Activated CD4-positive, alpha-beta T cell treated with anti-CD3 and anti-CD28 coated beads, Interleukin-2, amount 50 U/mL, for 24 hours (primary cell): ENCODE data around the gene TMEM258.

ENCODE experiments used
- DNase-seq, 2 donors: peaks; one replicate each; pipeline ENCODE4 v3.0.0-alpha.2; 2020; ENCODE audit warnings: low read depth in 1 of 2, low spot score in 1 of 2

Gene TMEM258

DNA sequence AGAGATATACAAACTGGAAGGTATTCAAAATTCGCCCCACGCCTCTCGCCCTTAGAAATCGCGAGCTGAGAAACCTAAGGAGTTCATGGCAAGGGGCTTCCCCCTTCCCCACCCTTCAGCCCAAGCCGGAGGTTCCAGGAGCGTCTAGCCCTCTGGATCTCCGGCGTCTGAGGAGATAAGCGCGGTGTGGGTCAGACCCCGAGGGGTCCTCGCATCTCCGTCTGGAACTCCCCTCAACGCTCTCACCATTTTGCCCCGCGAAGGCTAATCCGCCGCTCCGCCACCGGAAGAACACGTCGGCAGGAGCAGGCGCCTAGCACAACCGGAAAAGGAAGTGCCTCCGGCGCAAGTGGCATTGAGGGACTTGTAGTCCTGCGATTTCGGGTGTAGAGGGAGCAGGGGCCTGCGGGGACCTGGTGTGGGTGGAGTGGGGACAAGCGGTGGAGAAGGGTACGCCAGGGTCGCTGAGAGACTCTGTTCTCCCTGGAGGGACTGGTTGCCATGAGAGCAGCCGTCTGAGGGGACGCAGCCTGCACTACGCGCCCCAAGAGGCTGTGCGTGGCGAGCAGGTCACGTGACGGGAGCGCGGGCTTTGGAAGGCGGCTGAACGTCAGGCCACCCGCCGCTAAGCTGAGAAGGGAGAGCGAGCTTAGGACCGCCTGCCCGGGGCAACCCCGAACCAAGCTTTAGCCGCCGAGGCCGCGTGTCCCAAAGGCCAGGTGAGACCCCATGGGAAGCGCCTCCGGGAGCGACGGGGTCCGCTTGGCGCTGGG is at the start of gene TMEM258, which contains the start of gene FEN1:
Gene TMEM258 (minus strand): TSS at position 290 of the 773 bp plus-strand sequence. CDS start 41 bp downstream, at position 249.
Gene FEN1 (plus strand): TSS at position 602 of the 773 bp plus-strand sequence. CDS start 2,451 bp downstream, outside the sequence.
- DNase-seq: peak; percentile 77 to 82

DNA sequence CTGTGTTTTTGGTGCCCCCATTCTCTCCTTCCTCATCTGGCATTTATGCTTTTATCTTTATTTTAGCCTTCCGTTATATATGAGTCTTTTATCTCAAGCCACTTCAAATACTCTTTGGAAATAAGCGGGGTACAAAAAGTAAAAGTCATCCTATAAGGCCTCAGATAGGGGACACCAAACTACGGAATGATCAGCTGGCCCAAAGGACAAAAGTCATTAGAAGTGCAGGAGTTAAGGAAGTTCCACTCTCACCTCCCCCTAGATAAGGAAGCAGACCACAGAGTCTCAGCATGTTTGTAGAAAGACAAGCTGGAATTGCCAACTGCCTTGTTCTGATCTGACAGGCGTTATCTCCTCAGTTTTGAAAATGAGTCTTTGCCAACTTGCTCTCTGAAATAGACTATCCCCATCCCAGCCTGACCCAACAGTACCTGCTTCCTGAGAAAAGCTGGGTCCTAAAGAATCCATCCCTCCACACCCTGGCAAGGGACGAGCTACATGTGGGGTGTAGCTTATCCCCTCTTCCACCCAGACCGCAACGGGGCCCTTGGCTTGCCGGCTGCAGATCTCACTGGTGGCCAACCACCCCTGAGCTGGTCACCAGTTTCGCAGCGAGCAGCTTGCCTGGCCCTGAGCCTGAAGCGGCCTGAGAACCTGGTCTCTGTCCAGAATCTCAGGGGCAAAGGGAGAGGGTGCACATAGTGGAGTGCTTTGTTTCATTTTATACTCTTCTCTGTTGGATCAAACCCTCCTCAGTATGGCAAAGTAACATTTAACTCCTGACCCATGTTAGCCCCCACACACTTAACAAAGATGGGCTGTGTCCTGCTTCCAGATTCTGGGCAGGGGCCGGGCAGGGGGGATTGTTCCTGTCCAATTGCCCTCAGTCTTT is 49.5 kb upstream of the TMEM258 start:
- DNase-seq: no peak

DNA sequence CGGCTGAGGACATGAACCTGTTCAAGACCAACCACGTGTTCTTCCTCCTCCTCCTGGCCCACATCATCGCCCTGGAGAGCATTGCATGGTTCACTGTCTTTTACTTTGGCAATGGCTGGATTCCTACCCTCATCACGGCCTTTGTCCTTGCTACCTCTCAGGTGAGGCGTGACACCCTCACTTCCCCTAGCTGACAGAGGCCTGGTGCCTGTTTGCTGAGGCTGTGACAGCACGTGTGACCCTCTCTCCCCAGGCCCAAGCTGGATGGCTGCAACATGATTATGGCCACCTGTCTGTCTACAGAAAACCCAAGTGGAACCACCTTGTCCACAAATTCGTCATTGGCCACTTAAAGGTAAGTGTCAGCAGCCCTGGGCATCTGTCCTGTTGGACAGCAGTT is 48.0 kb upstream of the TMEM258 start:
- no peak for DNase-seq

DNA sequence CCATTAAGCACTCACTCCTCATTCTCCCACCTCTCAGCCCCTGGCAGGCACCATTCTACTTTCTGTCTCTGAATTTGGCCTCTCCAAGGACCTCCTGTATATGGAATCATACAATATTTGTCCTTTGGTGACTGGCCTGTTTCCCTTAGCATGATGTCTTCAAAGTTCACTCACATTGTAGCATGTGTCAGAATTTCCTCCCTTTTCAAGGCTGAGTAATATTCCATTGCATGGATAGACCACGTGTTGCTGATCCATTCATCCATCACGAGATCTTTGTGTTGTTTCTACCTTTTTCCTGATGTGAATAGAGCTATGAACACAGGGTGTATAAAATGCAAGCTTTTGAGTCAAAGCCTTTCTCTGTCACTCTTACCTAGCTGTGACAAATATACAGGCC is 47.3 kb upstream of the TMEM258 start:
- DNase-seq: no peak

DNA sequence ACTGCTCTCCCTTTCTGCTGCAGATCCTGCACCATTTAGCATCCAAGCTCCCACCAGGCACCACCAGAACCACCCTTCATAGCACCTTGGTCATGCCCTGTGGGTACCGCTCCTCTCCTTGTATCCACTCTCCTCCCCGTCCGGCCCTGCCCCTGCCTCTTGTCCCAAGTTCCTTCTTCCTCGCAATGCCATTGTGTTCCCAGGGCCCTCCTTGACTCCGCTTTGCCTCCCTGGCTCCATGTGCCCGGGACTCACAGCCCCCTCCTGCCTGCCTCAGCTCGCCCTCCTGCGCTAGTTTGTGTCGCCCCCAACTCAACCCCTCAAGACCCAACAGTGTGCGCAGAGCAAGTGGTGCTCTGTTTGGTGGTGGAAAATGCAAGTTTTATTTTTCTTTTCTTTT is 46.5 kb upstream of the TMEM258 start:
- no peak for DNase-seq

DNA sequence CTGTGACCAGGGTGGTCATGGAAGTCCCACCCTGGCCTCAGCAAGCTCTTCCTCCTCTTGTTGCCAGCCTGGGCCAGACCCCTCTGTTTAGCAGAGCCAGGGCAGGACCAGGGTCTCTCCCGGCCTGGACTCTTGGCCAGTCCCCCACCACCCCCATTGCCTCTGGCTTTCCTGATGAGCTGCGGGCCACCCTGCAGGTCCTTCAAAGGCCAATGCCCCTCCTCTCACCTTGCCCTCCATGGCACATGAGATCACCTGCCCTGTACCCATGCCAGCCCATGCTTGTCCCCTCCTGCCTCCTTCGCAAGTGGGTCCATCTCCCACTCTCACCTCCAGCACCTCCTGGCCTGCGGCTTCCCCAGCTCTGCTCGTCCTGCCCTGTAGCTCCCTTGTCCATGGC is 46.1 kb upstream of the TMEM258 start:
- no peak for DNase-seq

DNA sequence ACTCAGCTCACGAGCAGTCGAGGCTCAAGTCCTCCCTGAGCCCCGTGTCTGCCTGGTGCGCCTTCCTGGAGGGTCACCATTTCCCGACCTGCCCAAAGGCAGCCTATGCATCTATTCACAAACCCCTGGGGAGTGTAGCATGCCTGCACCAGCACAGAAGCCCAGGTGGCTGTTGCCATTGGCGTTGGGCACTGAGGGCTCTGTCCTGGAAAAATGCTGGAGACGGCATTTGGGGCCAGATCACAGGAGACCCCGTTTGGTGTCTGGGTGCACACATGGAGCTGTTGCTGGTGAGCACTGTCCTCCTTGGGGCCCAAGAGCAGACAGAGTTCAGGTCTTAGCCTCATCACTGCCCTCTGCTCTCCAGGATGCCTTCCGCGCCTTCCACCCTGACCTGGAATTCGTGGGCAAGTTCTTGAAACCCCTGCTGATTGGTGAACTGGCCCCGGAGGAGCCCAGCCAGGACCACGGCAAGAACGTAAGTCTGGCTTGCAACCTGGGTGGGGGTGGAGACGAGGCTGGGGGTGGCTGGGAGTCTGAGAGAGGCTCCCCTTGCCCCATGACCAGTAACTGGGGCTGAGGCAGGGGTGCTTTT is 45.1 kb upstream of the TMEM258 start:
- DNase-seq: no peak

DNA sequence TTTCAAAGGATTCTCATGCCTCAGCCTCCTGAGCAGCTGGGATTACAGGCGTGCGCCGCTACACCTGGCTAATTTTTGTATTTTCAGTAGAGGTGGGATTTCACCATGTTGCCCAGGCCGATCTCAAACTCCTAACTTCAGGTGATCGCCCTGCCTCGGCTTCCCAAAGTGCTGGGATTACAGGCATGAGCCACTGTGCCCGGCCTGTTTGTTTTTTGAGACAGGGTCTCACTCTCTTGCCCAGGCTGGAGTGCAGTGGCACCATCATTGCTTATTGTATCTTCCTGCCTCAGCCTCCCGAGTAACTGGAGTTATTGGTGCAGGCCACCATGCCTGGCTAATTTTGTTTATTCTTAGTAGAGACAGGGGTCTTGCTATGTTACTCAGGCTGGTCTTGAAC is 43.8 kb upstream of the TMEM258 start:
- no peak for DNase-seq

DNA sequence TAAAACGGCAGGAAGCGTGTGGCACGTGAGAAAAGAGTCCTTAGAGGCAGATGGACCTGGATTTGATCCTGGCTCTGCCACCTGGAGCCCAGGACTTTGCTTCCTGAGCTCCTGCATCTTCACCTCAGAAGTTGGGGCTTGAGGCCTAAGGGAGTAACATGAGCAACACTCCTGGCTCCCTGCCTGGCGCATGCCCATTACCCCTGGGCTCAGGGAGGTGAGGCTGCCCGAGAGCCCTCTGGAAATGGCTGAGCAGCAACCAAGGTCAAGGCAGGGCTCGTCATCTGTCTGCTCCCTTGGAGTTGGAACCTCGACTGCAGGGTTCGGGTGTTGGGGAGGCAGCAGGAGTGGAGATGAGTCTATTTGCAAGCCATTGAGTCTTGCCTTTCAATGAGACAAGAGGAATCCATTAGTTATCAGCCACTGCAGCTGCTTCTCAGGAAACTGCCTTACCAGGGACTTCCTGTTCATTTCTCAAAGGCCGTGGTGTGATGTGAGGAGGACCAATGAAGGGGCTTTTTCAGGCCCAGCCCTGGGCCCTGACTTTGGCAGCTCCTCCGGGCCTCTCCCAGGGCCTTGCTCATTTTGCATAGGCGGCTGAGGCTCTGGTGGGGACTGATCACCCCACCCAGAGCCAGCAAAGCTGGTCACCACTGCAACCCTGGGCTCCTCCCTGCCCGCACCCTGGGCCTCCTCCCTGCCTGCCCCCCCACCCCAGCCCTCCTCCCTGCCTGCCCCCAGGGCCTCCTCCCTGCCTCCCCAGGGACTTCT is 42.1 kb upstream of the TMEM258 start:
- DNase-seq: no peak

DNA sequence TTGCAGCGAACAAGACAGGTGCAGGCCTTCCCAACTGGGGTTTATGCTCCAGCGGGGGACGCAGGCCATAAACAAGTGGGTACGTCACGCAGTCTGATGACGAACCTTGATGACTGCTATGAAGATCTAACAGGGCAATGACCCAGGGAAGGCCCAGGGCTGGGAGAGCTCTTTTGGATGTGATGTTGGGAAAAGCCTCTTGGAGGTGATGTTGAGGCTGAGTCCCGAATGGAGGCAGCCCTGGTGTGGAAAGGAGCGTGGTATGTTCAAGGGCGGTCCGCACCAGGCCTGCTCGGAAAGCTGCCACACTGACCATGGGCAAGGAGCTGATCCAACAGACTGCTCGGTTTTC is 41.5 kb upstream of the TMEM258 start:
- DNase-seq: no peak

DNA sequence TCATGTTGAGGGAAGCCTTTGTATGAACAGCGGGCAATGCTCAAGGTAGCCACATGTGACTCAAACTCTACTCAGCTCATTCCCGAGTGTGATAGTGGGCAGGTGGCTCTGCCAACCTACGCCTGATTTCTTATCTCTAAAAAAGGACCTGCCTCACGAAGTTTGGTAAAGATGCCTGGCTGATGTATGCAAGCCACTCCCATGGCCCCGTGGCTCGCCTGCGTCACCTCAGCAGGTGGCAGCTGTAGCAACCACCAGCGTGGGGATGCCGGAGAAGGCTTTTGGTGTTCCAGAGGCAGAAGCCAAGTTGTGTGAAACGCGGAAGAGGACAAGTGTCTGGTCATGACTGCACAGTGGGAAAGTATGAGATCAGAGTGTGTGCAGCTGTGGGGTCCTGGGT is 41.1 kb upstream of the TMEM258 start:
- no peak for DNase-seq

DNA sequence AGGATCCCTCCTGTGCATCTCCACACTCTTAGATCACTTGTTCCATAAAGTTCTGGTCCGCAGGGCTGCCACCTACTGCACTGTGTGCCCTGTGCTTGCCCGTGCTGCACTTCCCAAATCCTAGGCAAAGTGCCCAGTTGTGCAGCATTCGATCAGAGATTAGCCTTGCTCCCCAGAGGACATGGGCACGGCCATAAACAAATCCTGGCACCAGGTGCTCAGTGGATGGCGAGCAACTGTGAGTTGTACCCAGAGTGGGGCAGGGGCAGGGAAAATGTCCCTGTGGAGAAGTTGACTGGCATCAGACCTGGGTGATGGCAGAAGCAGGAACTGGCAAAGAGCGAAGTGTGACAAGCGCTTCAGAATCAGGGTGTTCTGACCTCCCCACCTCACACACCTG is 40.4 kb upstream of the TMEM258 start:
- DNase-seq: no peak

DNA sequence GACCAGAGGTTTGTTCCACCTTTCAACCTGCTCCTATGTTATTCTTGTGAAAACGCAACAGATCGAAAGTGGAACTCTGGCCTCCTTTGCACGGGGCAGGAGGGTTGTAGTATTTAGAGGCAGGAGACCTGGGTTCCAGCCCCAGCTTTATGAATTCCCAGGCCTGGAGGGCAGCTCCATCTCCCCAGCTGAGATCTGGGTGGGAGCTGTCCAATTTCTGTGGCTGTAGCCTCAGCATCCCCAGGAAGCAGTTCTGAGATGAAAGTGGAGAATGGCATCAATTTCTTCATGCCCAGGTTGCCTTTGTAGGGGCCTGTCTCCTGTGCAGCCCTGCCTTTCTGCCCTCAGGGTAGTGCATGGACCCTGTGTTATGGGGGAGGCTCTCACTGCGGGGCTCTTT is 39.8 kb upstream of the TMEM258 start:
- no peak for DNase-seq

DNA sequence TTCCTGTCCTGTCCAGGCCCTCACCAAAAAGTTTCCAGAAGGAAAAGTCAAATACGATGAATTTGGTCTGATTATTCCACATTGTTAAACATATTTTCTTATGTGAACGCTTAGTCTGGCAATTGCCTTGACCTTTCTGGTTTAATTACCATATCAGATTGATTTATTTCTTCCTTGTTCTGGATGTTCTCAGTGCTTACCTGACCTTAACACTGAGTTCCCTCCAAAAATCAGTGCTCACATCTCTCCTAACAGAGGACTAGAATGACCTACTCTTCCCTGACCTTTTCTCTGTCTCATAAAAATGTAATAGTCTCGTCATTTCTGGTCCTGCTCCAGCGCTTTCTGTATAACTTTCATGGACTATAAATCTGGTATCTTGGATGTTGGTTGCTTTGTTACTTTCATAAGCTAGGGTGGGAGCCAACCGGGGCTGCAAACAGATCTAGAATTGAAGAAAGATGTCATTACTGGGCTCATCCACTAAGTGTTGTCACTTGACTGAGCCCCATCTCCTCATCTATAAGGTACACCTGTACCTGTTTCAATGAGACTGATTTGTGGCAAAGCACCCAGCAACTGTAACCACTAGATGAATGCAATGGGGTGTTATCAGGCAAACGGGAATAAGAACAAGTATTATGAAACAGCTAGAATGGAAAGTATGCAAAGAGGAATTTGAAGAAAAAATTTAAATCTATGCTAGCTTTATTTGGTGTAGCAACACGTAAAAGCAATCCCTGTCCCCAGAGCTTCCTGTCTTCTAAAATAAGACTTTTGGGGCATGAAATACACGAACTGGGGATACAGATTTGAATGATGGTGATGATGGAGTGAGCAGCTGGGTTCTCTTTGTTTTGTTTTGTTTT is 38.1 kb upstream of the TMEM258 start:
- DNase-seq: no peak

DNA sequence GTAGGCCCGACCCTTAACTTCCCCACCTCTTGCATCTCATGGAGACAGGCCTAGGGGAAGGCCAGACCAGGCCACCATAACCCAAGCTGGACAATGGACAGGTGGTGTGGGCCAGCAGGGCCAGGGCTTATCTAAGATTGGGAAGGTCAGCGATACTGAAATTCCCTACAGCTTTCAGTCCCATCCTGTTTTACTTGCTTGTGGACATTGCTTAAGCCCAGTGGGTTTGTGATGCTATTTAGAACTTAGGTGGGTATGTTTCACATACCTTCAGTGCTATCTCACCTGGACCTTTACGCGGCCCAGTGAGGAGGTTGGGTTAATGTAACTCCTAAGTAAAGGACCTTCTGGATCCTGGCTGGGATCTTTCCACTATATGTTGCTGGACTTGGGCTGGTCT is 37.4 kb upstream of the TMEM258 start:
- DNase-seq: no peak

DNA sequence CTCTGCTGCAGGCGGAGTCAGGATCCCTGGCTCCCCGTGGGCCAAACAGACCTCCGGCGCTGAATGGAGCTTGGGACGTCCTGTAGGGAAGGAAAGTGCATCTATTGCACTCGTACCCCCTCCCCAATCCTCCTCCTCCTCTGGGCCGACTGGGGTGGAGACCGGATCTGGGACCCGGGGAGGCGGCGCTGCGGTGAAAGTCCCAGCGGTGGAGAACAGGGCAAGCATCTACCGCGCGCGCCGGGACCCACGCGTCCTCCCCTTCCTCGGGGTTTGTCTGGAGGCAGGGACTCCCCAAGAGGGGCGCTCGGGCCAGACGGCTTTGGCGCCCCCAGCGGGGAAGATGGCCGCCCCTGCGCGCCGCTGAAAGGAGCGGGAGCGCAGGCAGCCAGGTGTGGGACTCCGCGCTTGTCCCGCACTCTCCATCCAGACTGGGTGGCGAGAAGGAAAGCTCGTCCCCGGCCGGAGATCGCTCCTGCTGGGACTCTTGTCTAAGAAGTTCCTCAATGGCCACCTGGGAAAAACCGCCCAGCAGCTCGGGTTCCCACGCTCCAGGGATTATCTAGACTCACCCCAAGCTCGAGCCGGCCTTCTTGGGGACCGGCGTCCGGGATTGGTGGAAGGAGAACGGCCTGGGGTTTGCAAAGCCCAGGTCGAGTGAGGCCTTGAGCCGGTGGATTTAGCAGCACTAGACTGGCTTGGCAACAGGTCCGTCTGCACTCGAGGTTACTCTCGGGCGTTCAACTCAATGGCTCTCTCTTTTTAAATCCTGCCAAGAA is 36.4 kb upstream of the TMEM258 start:
- DNase-seq: no peak

DNA sequence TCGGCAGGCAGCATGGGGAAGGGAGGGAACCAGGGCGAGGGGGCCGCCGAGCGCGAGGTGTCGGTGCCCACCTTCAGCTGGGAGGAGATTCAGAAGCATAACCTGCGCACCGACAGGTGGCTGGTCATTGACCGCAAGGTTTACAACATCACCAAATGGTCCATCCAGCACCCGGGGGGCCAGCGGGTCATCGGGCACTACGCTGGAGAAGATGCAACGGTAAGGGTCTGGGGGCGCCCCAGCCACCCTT is 35.9 kb upstream of the TMEM258 start:
- DNase-seq: no peak

DNA sequence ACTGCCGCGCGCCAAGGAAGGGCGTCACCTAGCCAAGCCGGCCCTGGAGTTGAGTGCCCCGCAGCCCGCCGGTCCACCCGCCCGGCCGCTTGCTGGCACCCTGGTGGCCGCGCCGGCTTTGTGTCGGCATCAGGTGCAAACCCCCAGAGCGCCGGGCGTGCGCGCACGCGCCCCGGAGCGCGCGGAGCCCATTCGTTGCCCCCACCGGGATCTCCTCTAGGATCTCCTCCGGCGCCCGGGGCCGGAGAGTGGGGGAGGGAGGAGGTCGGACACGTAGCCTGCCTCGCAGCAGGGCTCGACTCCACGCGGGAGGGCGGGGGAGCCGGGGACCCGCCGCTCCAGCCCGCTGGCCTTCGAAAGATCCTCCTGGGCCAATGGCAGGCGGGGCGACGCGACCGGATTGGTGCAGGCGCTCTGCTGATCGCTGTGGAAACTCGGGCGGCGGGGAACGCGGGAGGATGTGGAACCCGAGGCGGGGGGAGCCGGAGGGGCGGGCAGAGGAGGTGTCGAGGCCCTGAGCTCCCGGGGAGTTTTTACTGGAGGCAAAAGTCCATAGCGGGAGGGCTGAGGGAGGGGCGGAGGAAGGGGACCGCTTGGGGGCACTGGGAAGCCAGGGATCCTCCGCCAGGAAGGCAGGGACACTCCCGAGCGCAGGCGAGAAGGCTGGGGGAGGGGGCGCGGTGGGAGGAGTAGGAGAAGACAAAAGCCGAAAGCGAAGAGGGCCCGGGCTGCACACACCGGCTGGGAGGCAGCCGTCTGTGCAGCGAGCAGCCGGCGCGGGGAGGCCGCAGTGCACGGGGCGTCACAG is 35.4 kb upstream of the TMEM258 start, which contains the start of gene FADS2:
Gene FADS2 (plus strand): TSS at position 730 of the 808 bp plus-strand sequence. CDS start 91 bp downstream, outside the sequence.
- peak in 1 of 2 donors; percentile 46 for DNase-seq
